NCI-H146 (cell line): ENCODE data around the gene VAMP4.

Experiments used
- DNase-seq: peaks from one replicate; lab custom pipeline; 2025; lab: John Stamatoyannopoulos, UW

Gene VAMP4, protein sequence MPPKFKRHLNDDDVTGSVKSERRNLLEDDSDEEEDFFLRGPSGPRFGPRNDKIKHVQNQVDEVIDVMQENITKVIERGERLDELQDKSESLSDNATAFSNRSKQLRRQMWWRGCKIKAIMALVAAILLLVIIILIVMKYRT

DNA sequence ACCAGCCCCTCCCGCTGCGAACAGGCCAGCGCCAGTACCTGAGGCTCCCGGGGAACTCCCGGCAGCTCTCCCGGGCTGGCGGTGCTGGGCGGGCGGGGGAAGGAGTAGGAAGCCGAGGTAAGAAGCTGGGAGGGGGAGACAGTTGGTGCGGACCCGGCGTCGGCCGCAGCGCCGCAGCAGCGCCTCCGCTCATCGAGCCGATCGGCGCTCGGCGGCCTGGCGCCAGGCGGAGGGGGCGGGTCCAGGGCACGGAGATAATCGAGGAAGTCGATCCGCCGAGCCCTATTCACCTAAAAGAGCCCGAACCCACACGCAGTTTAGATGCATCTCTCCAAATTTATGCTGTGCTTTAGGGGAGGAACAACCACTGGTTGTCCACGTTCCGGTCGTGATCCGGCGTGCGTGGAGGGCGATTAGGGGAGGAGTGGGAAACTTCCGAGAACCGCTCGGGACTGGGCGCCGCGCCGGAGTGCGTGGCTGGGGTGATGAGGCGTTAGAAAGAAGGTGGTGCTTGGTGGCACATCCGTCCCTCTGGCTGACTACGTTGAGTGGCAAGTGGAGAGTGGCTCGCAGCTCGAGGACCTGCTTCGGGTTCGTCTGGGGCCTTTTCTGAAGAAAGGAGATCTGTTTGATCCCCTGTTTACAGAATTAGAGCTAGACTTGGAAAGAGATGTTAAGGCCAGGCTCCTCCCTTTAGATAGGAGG is at the start of gene VAMP4:
VAMP4 (minus strand) TSS at position 194 of the 705 bp plus-strand sequence. CDS start 3,651 bp downstream, outside the sequence.
- DNase-seq, result peak; percentile 85

DNA sequence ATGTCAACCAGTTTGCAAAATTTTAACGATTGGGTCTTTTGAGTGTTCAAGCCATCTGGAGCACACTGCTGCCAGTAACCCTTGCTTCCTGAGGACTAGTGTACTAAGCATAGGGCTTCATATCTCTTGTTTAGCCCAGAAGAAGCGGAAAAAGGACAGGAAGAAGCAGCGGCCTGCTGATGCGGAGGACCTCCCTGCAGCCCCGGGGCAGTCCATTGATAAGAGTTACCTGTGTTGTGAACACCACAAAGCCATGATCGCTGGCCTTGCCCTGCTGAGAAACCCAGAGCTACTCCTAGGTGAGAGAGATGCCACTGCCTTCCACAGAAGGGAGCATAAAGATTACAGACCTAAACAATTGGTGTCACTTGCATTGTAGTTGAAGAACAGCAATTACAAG is 48.5 kb upstream of the VAMP4 start:
- no peak for DNase-seq

DNA sequence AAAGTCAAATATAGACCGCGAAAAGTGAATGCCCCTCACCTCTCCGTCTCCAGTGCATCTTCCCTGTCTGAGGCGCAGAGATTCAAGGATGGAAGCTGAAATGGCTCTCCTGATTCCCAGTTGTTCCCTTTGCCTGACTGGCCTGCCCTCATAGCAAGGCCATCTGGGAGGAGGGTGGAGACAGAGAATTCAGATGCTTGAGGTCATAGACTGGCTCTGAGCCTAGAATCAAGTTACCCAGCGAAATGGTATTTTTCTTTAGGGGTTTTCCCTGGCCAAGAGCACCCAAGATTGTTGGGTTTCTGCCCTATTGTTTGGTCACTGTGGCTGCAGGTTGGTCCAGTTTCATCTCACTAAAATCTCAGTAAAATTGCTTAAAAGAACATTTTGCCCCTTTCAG is 46.8 kb upstream of the VAMP4 start:
- DNase-seq, result no peak

DNA sequence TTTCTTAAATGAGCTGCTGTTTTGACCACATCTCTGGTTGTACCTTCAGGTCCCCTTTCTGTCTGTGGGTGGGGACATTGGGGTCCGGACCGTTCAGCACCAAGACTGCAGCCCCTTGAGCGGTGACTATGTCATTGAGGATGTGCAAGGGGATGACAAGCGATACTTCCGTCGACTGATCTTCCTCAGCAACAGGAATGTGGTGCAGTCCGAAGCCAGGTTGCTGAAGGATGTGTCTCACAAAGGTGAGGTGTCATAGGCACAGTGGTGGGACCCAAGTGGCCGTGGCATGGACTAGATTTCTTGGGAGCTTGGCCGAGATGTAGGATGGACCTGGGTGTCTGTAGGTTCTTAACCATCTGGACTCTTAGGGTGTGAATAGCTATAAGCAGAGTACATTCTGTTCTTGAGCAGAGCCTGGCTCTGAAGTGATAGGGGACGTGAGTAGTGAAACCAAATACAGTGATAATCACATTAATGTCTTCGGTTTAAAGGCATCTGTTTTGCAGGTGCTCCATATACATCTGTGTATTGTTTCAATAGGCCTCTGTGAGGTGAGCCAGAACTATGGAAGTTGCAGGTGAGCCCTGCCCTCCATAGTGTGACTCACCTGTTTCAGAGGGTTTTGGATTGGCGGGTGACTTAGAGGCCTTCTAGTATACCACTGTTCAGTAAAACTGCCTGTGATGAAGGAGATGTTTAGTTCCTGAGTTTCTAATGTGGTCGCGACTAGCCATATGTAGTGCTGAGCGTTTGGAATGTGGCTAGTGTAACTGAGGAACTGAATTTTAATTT is 46.0 kb upstream of the VAMP4 start:
- DNase-seq, result no peak

DNA sequence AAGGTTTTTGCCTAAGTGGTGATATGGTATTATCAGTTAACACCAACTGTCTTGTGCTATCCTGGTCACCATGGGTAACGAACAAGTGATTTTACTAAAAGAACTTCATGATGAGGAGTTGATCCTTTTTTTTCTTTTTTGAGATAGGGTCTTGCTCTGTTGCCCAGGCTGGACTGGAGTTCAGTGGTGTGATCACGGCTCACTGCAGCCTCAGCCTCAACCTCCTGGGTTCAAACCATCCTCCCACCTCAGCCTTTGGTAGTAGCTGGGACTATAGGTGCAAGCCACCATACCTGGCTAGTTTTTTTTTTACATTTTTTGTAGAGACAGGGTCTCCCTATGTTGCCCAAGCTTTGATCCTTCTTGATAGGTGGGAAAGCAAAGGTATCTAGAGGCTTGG is 44.7 kb upstream of the VAMP4 start:
- no peak for DNase-seq

DNA sequence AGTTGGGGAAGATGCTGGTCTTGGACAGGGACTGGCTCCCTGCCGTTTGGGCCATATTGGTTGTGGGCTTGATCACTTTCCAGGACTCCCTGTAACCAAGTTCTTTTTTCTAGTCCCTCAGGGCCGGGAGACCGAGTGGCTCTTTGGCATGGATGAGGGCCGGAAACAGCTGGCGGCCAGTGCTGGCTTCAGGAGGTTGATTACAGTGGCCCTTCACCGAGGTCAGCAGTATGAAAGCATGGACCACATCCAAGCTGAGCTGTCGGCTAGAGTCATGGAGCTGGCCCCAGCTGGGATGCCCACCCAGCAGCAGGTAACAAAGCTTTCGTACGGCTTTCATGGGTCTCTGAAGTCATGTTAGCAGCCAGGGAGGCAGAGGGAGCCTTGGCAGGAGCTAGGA is 43.9 kb upstream of the VAMP4 start:
- DNase-seq, result no peak

DNA sequence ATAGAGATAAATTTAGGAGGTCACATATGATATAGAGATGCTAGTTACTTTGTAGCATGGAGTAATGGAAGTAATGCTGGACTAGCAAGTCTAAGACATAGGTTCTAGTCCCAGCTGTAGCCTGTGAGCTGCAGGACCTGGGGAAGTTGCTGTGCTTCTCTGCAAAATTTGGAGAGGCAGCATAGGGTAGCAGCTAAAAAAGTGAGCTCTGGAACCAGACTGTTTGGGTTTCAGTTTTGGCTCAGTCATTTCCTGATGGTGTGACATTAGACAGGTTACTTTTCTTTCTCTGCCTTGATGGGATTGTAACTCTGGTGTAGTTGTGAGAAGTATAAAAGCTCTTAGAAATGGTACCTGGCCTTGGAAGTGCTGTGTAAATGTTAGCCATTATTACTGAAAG is 42.9 kb upstream of the VAMP4 start:
- DNase-seq, result no peak

DNA sequence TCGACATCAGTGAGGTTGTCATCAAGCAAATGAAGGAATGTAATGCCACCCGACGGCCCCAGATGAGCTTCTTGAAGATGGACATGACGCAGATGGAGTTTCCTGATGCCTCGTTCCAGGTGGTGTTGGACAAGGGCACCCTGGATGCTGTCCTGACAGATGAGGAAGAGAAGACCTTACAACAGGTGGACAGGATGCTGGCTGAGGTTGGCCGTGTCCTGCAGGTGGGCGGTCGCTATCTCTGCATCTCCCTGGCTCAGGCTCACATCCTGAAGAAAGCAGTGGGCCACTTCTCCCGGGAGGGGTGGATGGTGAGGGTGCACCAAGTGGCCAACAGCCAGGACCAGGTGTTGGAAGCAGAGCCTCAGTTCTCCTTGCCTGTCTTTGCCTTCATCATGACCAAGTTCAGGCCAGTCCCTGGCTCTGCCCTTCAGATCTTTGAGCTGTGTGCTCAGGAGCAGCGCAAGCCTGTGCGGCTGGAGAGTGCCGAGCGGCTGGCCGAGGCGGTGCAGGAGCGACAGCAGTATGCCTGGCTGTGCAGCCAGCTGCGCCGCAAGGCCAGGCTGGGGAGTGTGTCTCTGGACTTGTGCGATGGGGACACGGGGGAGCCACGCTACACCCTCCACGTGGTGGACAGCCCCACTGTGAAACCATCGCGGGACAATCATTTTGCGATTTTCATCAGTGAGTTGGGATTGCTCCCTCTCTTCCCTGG is 42.1 kb upstream of the VAMP4 start:
- DNase-seq, result no peak

DNA sequence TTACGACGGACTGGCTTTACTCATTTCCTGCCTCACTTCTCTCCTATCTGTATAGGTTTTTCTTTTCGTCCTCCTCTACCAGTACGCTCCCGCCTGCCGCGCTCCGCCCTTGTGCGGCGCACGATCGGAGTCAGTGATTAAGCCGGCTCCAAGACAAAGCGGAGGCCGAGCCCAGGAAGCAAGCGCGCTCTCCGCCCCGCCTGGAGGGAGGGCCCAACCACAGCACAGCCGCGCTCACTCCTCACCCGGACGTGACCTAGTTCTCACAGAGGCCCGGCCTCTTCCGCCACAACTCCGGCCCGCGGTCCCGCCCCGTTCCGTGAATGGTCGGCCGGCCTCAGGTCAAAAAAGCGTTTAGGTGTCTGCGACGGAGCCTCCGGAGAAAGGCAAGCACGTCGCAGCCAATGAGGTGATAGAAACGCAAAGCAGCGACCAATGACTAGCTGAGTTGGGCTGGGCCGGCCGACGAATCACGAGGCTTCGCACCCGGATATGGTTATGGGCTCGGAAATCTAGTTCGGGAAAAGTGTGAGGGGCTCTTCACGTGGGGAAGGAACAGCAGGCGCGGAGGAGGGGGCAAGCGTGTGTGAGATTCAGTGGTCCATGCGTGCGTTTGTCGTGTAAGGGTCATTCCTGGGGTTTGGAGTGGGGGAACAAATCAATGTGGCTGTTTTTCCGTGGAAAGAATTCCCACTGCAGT is 39.5 kb upstream of the VAMP4 start, which contains the start of gene METTL13:
METTL13 (plus strand) TSS at position 485 of the 700 bp plus-strand sequence. CDS start 308 bp downstream, outside the sequence.
- DNase-seq, result peak; percentile 99

DNA sequence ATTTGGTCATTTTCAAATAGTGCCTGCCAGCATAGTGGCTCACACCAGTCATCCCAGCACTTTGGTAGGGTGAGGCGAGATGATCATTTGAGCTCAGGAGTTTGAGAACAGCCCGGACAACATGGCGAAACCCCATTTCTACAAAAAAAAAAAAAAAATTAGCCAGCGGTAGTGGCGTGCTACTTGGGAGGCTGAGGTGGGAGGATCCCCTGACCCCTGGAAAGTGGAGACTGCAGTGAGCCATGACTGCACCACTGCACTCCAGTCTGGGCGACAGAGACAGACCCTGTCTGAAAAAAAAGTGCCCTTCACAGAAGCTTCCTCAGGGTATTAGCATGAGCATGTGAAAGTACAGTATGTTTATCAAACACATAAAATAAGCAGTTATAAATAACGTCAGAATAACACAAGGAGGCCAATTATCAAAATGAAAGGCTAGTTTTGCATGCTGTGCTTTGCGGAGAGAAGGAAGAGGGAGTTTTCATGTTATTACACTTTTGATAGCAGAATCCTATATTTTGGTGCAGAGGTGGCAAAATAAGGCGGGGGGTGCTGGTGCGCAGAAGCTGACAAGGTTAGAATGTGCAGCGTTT is 38.8 kb upstream of the VAMP4 start:
- DNase-seq, result peak; percentile 34

DNA sequence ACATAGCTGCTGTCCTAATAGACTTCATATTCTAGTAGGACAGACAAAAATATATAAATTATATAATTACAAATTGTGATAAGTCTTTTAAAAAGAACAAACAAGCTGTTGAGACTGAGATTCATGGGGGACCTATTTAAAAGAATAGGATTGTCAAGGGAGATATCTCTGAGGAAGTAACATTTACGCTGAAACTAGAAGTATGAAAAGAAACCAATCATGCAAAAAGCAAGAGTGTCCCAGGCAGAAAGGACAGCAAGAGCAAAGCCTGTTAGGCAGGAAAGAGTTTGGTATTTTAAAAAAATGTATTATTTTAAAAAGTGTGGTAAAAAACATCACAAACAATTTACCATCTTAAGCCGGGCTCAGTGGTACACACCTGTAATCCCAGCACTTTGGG is 30.4 kb upstream of the VAMP4 start:
- no peak for DNase-seq

DNA sequence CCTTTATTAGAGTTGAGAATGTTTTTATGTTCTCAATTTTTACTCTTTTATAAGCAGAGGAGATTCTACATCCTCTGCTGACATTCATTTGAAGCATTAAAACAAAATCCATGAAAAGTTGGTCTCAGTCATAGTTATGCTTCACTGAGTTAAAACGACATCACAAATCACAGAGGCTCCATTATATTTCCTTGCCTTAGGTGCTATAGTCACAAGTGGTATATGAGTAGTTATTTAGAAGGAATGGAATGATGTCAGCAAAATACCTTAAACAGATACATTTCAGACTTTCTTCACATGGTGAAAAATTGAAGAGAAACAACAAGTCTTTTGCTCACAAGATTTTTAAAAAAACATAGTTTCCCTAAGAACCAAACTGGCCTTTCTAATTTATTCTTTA is 27.9 kb upstream of the VAMP4 start:
- no peak for DNase-seq

DNA sequence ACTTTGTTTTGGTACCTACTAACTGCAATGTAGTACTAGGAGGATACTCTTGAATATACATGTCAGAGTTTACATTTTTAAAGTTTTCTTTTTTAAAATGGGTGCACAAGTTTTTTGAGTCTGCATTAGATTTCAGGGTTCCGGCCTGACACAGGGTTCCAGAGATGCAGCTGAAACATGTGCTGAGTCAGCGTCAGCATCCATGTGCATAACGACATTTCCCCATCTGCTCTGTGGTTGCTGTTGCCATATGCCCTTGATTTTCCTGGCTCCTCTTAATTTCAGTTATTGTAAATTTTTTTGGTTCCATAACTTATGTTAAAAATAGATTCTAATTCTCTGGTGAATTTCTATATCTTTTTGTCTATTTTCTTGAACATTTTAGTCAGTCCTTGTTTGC is 27.3 kb upstream of the VAMP4 start:
- DNase-seq, result no peak

DNA sequence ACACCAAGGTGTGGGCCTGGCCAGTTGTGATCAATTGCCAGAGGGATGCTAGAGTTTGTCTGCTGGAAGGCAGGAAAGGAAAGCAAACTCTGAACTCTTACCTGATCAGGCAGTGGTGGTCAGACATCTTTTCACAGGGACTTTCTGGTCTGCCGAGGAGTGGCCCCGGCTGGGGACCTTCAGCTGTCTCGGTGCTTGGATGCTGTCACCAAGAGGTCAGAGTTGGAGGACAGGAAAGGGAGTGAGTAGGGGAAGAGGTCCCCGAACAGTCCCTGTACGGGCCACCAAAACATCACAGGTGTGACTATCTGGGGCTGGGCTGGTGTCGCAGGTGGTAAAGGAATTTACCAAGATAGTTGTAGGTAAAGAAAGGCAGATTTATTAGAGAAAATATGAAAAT is 21.9 kb upstream of the VAMP4 start:
- no peak for DNase-seq

DNA sequence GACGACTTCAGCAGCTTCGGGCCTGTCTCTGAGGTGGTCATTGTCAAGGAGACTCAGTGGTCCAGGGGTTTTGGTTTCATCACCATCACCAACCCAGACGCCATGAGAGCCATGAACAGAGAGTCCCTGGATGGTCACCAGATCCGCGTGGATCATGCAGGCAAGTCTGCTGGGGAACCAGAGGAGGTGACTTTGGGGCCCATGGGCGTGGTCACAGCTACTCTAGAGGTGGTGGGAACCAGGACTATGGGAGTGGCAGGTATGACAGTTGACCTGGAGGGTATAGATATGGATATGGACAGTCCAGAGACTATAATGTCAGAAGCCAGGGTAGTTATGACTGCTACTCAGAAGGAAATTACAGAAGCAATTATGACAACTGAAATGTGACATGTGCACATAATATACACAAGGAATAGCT is 20.3 kb upstream of the VAMP4 start:
- DNase-seq, result no peak

DNA sequence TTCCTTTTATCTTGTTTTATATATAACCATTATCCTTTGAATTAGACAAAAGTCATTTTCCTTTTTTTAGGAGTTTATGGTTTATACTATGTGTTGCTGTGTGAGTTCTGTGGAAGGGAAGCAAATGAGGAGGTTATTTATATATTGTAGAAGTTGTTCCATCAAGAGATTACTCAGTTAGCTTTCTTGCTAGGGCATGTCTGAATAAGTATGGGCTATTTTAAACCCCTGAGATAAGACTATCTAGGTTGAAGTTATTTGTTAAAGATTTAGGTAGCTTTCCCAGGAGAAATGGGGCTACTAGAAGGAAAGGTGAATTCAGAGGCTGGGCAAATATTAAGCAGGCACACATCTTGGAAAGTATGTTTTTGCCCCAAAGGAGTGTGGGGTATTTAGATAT is 16.1 kb upstream of the VAMP4 start:
- DNase-seq, result no peak

DNA sequence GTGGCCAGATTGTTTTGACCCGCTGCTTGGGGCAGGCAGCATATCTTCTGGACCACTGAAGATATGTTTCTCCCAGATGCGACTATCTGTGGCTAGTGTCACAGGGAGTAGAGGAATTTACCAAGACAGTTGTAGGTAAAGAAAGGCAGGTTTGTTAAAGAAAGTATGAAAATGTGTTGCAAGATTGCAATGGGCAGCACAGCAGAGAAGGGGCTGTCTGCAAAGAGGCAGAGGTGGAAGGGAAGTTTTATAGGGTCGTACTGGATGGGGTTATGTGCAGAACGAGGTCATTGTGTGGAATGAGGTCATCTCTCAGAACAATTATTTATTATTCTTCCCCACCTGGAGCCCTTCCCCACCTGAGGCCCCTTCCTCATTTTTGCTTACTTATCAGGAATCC is 15.0 kb upstream of the VAMP4 start:
- DNase-seq, result no peak

DNA sequence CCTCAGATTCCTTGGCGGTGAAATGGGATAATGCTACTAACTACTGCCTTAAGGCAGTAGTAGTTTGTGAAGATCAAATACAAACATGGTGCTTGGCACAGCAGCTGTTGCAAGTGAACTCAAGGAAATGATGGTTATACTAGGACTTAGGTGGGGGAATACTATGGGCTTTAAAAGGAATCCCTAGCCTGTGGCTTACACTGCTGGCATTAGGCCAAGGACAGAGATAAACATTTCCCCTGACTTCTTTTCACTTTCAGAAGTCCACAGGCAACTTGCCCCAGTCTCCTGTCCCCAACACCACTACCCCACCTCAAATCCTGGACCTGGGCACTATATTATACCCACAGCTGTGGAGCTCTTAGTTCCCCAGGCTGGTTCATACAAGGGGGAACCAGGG is 13.1 kb upstream of the VAMP4 start:
- DNase-seq, result no peak

DNA sequence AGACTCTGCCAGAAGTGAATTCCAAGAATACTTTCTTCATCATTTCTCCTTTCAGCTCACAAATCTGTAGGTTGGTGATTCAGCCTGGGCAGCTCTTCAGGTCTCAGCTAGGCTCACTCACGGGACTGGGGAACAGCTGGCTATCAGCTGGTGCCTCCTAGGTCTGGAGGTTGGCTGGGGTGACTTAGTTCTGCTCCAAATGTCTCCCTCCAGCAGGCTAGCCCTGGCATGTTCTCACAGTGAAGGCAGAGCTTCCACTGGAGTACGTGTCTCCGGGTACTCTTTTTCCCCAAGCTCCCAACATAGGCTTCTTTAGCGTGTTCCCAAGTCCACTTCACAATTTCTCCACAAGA is 12.5 kb upstream of the VAMP4 start:
- no peak for DNase-seq

DNA sequence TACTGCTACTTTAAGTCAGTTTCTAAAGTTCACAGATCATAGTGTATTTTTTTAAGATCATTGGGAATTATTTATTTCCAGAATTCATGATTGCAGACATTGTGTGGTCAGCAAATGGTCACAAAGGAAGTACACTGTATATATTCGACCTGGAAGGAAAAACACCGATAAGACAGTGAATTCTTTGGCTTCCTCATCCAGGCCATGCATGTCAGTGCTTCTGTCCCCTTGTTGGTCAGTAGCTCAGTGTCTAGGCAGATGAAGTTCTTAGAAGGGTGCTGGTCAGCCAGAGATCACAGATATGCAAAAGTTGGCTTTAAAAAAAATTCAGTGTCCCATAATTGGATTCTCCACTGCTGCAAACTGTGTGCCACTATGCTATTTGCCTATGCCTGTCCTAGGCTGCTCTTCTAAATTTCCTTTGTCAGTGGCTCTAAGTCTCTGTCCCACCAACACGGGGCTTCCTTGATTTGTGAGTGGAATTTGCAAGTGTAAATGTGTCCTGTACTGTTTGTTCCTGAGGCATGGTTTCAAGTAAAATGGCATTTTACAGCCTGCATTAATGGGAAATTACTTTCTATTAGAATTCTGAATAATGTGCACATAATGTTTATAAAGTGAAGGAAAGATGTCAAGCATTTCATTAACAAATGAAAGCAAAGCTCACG is 12.0 kb upstream of the VAMP4 start:
- DNase-seq, result no peak

DNA sequence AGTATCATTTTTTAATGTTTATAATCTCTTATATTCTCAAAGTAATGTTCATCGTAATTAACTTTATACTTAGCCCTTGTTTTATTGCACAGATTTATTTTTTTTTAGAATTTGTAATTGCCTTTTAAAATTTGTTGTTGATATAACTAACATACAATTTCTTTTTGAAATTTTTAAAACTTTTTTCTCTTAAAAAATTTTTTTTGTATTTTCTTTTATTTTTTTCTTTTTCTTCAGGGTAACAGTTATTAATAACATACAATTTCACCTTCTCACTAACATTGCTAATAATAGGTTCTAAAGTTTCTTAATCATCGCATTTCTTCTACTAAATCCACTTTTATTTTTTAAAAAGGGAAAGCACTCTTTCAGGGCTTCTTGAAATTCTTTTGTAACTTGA is 11.3 kb upstream of the VAMP4 start:
- DNase-seq, result no peak
